Measurements from ENCODE around the gene DDI2. TPM values are rescaled to one million over a fixed set of nuclear protein-coding genes. Genes with fewer than 3 reads are reported as not detected.

Gene DDI2
- total and polyA plus RNA-seq, 2 donors (not counting 3 experiments of a cell fraction or from before 2014, with no cell fraction given), result 5.4 to 35.2 TPM

- no peak for TF ChIP-seq CTCF (IDR thresholded peaks at IDR 0.05; ENCODE audit: extremely low read depth in 1 of 2, insufficient read depth in 1 of 2, low read depth in 1 of 2, low read length in 2 of 2)
- TF ChIP-seq MAX (IDR thresholded peaks at IDR 0.05; ENCODE audit: insufficient read depth, insufficient read length), result no peak
- no peak for TF ChIP-seq EZH2 (IDR thresholded peaks at IDR 0.05; ENCODE audit: borderline replicate concordance, low read depth, low read length, severe bottlenecking)
- TF ChIP-seq JUN (IDR thresholded peaks at IDR 0.05; ENCODE audit: borderline replicate concordance, insufficient read depth, insufficient read length, low read depth), result no peak
- TF ChIP-seq GATA2 (IDR thresholded peaks at IDR 0.05; ENCODE audit: insufficient read depth, insufficient read length, low read depth, low read length), result no peak
- no peak for TF ChIP-seq MYC (IDR thresholded peaks at IDR 0.05; ENCODE audit: low read depth, low read length)
- no peak for TF ChIP-seq FOS (IDR thresholded peaks at IDR 0.05; ENCODE audit: borderline replicate concordance, insufficient read depth, low read length)
- no peak for TF ChIP-seq POLR2AphosphoS5 (IDR thresholded peaks at IDR 0.05; ENCODE audit: insufficient read depth, low read depth, low read length)
- TF ChIP-seq POLR2A (IDR thresholded peaks at IDR 0.05; ENCODE audit: low read depth, low read length), result no peak
- Histone ChIP-seq H3K9me3 (replicated peaks; ENCODE audit: control insufficient read depth, insufficient read depth, low read length) (no peaks in the 10 kb centered on the region), H3K36me3 (ENCODE audit: control insufficient read depth in 2 of 2, extremely low read depth in 1 of 2, insufficient read depth in 2 of 2, low read length in 2 of 2) (peaks cover 4 to 10% of the 10 kb centered on the region in 2 experiments), H3K9ac (replicated peaks; ENCODE audit: extremely low read depth, insufficient read depth, low read length) (no peak overlapping the region), H3K4me1 (ENCODE audit: control insufficient read depth, extremely low read depth, insufficient read depth, low read length) (peaks cover 9% of the 10 kb centered on the region), H3K4me2 (ENCODE audit: insufficient read depth, low read length) (no peak overlapping the region), H4K20me1 (replicated peaks; ENCODE audit: control insufficient read depth, extremely low read depth, insufficient read depth, low read length) (no peaks in the 10 kb centered on the region), H3K9me1 (replicated peaks; ENCODE audit: control insufficient read depth, extremely low read depth, insufficient read depth, low read length) (no peaks in the 10 kb centered on the region), H2AFZ (ENCODE audit: low read depth, low read length) (no peak overlapping the region), H3K27me3 (ENCODE audit: control insufficient read depth in 2 of 2, insufficient read depth in 2 of 2, low read length in 2 of 2) (no peaks in the 10 kb centered on the region), H3K27ac (ENCODE audit: insufficient read depth, low read depth, low read length) (no peak overlapping the region), H3K4me3 (replicated peaks in 1 of 3; ENCODE audit: insufficient read depth in 1 of 3, low read depth in 1 of 3, low read length in 3 of 3) (no peak overlapping the region), H3K79me2 (ENCODE audit: control insufficient read depth, insufficient read depth, low read length) (peaks cover 78% of the 10 kb centered on the region)
- intact Hi-C loops (cut with micrococcal nuclease), result no loop called here
- dilution Hi-C loops (cut with MboI; ENCODE audit: extremely low pct_ligation_motif_present, low sequenced_read_pairs), result no loop called here
- FAIRE-seq, result no peak
- DNase-seq (ENCODE audit: low read depth, low spot score), result no peak
- CTCF ChIA-PET, result no interaction called here
- POLR2A ChIA-PET, result no interaction called here
- BruUV-seq (replicated peaks), result no TSS peak
Observed at GRCh38 chr1:15625056-15625917, 8.0 kb downstream of the DDI2 start.
